HG03457 (cell line): Measurements from ENCODE around the gene PARM1.
A peak's percentile ranks its signal among the peaks of the same experiment; 100 is the strongest.

Source experiments
- ATAC-seq: cut with Tn5 transposase; IDR thresholded peaks from one replicate; pipeline ENCODE4 v1.9.1; 2021; ENCODE audit warnings: moderate number of reproducible peaks; ENCODE audit not compliant: unreplicated experiment

PARM1 gene

GRCh38 chr4:74932832-74933561 lies at the start of gene PARM1:
Gene PARM1, plus strand, starts transcription at chr4:74933116. Its CDS starts 212 bp downstream, at chr4:74933328.
- ATAC-seq, result peak; percentile 70

- no peak for ATAC-seq
Measured at GRCh38 chr4:74884266-74884665, 48.6 kb upstream of the PARM1 start.

DNA sequence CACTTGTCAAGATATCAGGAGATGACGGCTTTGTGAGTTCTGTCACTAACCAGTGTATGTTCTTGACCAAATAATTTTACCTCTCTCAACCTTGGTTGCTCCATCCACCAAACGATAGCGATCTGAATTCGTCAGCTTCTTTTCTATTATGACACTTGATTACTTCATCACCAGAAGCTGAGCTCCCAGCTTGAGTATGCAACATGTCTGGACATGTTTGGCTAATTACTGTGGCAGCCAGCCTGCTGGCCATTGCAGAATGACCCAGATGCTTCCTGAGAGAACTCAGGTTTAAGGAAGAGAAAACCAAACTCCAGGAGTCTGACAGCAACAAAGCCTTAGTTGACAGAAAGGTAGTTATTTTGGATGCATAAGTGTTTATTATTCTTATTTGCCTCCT lies 46.4 kb upstream of the PARM1 start:
- no peak for ATAC-seq

GRCh38 chr4:74890341-74890740 lies 42.6 kb upstream of the PARM1 start:
- no peak for ATAC-seq

- no peak for ATAC-seq
Measured at GRCh38 chr4:74891037-74891436, 41.9 kb upstream of the PARM1 start.

DNA sequence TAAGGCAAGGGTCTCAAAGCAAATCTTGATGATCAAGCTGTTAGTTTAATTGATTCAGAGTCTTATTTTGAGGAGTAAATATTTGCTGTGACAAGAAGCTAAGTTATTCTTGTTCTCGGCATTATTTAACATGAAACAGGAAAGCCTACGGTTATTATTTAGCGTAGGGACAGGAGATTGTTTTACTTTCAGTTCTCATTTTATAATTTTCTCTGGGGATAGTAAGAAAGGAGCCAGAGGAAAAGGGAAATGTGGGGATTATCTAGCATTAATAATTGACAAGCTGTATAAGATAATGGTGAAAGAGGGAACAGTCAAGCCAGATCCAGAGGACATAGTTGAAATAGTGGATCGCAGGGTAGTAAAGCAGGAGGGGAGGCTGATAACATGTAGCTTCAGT lies 39.7 kb upstream of the PARM1 start:
- no peak for ATAC-seq

DNA sequence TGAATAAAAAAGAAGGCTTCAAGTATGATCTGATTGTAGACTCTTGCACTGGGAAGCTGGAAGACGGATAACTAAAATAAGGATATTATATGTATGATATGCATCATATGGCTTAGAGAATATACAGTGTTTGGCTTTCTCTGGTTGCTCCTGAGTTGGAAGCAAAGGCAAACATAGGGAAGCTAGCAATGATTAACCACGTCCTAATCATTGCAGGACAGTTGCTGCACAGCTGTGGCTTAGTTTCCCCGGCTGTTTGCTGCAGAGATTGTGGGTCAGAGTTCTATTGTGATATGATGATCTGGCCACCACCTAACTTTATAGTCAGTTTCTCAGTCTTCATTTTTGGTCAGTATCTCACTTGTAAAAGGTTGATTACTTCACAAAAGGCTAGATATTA lies 36.3 kb upstream of the PARM1 start:
- no peak for ATAC-seq

DNA sequence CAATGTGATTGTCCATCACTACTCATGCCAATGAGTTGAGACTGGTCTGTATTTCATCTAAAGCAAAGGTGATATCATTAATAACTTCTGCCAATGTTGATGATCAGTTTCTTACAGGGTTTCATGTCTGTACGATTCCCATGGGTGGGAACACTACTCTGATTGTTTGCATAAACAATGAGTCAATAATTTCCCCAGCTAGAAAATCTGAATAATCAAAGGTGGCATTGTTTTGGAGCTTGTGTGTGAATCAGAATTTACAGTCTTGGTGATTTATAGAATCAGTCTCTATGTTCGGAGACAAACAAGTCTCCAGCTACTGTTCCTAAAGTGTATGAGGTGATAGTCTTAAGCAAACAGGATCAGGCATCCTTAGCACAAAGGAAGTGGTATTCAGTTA lies 35.5 kb upstream of the PARM1 start:
- no peak for ATAC-seq

- ATAC-seq, result no peak
Measured at GRCh38 chr4:74900862-74901261, 32.1 kb upstream of the PARM1 start.

GRCh38 chr4:74904509-74905065 lies 28.3 kb upstream of the PARM1 start:
- no peak for ATAC-seq

- no peak for ATAC-seq
Measured at GRCh38 chr4:74906771-74907170, 26.1 kb upstream of the PARM1 start.

GRCh38 chr4:74919783-74920182 lies 13.1 kb upstream of the PARM1 start:
- peak; percentile 62 for ATAC-seq

DNA sequence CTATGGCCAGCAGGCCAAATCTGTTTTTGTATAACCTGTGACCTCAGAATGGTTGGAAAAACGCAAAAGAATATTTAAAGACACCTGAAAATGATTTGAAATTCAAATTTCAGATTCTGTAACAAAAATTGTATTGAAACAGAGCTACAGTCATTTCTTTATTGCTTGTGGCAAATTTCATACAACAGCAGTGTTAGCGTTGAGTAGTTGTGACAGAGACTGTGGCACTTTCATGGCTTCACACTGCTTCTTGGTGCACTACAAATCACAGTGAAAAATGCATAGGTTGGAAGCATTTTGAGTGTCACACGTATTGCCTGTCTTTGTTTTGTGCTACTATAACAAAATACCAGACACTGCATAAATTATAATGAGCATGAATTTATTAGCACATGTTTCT lies 12.2 kb upstream of the PARM1 start:
- no peak for ATAC-seq

GRCh38 chr4:74921490-74921889 lies 11.4 kb upstream of the PARM1 start:
- no peak for ATAC-seq

DNA sequence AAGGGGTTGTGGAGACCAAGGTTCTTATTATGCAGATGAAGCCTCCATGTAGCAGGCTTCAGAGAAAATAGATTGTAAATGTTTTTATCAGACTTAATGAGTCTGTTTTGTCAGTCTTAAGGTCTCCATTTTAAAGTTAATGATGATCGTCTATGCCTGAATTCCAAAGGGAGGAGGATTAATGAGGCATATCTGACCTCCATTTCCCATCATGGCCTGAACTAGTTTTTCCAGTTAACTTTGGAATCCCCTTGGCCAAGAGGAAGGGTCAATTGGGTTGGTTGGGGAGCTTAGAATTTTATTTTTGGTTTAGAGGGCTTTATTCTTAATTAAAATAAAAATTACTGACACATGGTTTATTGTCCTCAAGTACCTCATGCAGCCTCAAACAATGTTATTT lies 6.9 kb upstream of the PARM1 start:
- ATAC-seq, result no peak

- peak; percentile 42 for ATAC-seq
Measured at GRCh38 chr4:74930162-74930561, 2.8 kb upstream of the PARM1 start.

DNA sequence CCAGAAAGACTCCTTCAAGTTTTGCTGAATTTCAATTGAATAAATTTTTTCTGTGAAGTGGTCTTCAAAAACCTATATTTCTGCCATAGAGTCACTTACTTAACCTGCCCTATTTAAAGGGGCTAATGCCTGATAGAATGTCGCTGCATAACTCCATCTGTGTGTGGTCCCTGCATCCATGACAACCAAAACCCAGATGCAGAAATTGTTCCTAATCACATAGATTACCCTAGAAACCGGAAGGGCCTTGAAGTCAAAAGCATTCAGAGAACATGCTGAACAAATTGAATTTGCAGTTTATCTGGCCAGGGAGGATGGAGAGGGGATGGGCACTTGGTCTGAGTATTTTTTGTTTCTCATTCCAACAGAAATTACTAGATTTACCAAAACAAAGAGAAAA lies 1.5 kb upstream of the PARM1 start:
- no peak for ATAC-seq

- no peak for ATAC-seq
Measured at GRCh38 chr4:74932010-74932409, 906 bp upstream of the PARM1 start.

- no peak for ATAC-seq
Measured at GRCh38 chr4:74933562-74934015, 673 bp downstream of the PARM1 start.

DNA sequence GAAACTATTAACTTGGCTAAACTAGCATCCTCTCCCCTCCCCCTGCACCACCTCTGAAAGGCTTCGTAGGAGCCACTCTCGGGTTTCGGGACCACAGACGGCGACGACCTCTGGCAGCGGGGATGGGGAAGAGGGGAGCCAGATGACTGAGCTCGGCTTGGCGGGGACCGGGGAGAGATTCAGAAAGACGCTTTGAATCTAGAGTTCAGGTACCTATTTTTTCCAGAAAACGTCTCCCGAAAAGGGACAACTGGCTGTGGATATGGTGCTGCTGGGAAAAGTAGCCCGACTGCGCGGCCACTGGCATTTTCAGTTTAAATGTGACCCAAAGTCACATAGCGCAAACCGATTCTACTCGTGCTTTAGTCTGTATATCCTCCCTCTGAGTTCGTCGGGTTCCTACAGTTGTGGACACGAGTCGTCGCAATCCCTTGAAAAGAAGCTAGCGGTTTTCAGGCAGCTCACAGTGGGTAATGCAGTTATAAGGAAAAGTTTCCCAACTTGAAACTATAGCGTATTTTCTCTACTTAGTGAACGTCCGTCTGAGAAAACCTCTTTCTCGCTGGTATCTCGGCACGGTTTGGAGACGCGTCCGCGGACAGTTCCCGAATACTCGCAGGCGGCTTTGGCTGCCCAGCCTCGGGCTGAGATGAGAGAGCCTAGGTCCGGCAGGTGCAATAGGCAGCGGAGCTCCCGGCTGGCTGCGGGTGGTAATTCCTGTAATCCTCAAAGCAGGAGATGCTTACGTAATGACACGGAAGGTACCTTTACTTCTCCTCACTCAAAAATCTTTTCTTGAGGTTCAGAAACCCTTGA lies 1.3 kb downstream of the PARM1 start:
- ATAC-seq, result no peak

GRCh38 chr4:74934888-74935287 lies 2.0 kb downstream of the PARM1 start:
- no peak for ATAC-seq

- no peak for ATAC-seq
Measured at GRCh38 chr4:74941123-74941522, 8.2 kb downstream of the PARM1 start.
